Activated CD8-positive, alpha-beta memory T cell treated with anti-CD3 and anti-CD28 coated beads, Interleukin-2, amount 50 U/mL, for 24 hours (primary cell): ENCODE results near the gene ARF5.
"Not testable (repeated sequence)": the region's sequence is repeated elsewhere in the genome, so short reads cannot be mapped to it uniquely, and the experiment has no call there.

Source experiments
- DNase-seq: peaks from one replicate; pipeline ENCODE4 v3.0.0-alpha.2; 2020; ENCODE audit errors: extremely low read depth

ARF5 gene

DNA sequence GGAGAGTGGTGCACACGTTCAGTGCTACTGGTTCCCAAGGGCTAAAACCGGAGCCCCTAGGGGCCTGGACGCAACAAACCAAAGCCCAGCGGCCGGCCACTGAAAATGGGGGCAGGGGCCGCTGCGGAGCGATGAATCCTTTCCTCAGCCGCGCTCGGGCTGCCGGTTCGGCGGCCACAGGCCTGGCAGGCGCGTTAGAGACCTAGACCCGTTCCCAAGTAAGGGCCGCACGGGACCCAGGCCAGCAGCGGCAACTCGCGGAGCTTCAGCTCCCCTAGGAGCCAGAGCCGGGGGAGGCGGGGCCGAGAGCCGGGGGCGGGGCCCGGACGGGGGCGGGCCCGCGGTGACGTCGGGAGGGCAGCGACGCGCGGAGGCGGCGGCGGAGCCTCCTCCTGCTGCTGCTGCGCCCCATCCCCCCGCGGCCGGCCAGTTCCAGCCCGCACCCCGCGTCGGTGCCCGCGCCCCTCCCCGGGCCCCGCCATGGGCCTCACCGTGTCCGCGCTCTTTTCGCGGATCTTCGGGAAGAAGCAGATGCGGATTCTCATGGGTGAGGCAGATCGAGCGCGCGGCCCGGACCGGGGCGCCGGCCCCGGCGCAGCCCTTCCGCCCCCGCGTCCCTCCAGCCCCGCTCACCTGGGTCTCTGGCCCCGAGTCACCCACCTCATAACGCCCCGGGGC is at the start of gene ARF5:
TSS of gene ARF5 (plus strand) at position 393 of the 678 bp plus-strand sequence. CDS start at position 481, 88 bp downstream.
- peak; percentile 59 for DNase-seq

DNA sequence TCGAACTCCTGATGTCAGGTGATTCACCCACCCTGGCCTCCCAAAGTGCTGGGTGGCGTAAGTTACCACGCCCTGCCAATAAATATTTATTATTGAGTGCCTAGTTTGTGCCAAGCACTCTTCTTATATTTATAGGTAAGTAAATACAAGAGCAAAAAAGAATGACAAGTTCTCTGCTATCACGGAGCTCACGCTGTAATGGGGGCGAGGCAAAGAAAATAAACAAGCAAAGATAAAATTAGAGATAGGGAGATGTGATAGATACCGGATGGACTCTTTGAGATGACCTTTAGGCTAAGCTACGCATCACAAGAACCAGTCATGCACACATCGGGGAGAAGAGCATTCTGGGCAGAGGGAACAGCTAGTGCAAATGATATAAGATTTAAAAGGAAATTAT is 49.1 kb upstream of the ARF5 start:
- DNase-seq = no peak

DNA sequence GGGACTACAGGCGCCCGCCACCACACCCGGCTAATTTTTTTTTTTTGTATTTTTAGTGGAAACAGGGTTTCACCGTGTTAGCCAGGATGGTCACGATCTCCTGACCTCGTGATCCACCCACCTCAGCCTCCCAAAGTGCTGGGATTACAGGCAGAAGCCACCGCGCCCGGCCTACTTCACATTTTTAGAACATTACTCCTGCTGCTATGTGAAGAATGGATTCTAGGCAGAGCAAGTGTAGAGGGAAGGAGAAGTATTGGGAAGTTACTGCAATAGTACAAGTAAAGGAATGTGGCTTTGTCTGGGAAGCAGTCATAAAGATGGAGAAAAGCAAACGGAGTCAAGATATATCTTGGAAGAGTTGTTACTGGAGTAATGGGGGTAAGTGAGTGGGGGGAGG is 47.8 kb upstream of the ARF5 start:
- not testable (repeated sequence) for DNase-seq

DNA sequence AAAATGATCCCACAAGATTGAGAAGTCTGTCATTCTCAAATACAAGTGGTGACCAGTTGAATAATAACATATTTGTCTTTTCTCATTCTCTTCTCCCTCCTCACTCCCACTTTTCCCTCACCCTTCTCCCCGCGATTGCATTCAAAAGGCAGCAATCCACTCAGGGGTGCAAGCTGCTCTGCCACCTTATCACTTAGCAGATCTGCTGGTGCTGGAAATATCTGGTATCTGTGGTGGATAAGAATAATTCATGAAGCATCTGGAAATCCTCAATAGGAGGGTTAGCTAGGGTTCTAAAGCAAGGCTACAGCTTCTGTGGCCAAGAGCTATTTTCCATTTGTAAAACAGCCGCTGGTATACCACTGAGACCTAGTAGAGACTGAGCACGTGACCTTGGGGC is 46.7 kb upstream of the ARF5 start:
- no peak for DNase-seq

DNA sequence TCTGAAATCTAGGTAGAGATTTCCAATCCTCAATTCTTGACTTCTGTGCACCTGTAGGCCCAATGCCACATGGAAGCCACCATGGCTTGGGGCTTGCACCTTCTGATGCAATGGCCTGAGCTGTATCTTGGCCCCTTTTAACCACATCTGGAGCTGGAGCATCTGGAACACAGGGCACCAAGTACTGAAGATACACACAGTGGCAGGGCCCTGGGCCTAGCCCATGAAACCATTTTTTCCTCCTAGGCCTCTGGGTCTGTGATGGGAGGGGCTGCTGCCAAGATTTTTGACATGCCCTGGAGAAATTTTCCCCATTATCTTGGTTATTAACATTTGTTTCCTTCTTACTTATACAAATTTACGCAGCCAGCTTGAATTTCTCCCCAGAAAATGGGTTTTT is 41.9 kb upstream of the ARF5 start:
- no peak for DNase-seq

DNA sequence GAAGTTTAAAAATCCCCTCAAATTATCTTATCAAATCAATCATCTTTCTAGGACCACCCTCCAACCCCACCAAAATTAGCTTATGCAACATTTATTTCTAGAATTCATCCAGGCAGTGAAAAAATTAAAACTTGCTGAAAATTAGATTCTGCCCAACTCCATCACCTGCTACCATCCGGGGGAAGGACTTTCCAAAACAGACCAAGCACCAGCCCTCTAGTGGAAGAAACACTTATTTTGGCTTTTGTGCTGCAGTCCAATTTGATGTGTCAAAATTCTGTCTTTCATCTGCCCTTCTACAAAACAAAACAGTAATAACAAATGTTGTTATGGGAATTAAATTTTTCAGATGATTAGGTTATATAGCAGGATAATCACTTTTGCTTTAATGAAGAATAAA is 38.0 kb upstream of the ARF5 start:
- no peak for DNase-seq

DNA sequence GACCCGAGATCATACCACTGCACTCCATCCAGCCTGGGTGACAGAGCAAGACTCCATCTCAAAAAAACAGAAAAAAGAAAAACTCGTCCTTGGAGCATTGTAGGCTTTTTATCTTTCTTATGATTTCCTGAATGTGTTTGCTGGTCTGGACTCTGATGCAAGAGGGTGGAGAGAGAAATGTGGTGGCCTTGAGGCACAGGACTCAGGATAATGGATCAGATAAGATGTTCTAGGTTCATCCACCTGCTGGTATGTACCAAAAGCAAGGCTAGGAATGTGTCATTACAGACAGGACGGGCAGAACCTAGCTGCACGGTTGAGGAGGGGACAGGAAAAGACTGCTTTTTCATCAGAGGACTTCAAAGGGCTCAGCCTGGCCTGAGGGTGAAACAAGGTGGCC is 36.3 kb upstream of the ARF5 start:
- no peak for DNase-seq

DNA sequence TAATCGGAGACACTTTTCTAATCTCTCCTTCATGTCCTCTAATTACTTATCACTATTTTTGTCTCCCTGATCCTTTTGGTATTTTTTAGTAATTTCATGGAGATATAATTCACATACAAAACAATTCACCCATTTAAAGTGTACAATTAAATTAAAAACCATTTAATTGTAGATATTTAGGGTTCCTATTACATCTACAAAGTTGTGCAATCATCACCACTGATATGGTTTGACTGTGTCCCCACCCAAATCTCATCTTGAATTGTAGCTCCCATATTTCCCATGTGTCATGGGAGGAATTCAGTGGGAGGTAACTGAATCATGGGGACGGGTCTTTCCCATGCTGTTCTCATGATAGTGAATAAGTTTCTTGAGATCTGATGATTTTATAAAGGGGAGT is 31.8 kb upstream of the ARF5 start:
- no peak for DNase-seq

DNA sequence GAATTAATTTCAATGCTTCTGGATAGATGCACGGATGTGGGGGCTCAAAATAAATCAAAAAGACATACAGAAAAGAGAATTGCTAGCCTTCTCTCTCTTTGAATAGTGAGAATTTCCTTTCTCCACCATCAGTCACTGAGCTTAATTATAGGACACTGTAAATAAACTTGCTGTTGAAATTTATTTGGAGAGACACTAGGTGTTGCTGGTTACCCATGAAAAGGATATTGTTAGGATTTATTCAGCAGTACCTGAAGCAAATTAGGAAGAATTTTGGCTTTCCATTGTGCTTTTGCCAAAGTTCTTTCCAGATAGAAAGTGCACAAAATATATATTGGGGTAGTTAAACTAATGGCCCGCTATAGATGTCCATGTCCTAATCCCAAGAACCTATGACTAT is 30.4 kb upstream of the ARF5 start:
- DNase-seq = no peak

DNA sequence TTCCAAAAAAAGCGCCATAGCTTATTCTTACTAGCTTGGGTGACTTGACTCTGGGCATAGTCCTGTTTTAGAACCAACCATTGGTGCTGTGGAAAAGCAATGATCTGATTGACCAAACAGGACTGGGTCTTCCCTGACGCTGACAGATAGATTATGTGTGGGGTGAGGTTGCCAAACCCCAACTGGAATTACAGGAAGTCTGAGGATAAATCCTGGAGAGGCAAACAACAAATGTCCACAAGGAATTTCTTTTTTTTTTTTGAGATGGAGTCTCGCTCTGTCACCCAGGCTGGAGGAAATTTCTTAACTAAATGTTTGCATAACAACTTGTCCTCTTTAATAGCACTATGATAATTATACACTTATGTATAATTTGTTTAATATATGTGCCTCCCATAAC is 22.0 kb upstream of the ARF5 start:
- DNase-seq = no peak

DNA sequence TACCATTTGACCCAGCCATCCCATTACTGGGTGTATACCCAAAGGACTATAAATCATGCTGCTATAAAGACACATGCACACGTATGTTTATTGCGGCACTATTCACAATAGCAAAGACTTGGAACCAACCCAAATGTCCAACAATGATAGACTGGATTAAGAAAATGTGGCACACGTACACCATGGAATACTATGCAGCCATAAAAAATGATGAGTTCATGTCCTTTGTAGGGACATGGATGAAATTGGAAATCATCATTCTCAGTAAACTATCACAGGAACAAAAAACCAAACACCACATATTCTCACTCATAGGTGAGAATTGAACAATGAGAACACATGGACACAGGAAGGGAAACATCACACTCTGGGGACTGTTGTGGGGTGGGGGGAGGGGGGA is 20.2 kb upstream of the ARF5 start:
- not testable (repeated sequence) for DNase-seq

DNA sequence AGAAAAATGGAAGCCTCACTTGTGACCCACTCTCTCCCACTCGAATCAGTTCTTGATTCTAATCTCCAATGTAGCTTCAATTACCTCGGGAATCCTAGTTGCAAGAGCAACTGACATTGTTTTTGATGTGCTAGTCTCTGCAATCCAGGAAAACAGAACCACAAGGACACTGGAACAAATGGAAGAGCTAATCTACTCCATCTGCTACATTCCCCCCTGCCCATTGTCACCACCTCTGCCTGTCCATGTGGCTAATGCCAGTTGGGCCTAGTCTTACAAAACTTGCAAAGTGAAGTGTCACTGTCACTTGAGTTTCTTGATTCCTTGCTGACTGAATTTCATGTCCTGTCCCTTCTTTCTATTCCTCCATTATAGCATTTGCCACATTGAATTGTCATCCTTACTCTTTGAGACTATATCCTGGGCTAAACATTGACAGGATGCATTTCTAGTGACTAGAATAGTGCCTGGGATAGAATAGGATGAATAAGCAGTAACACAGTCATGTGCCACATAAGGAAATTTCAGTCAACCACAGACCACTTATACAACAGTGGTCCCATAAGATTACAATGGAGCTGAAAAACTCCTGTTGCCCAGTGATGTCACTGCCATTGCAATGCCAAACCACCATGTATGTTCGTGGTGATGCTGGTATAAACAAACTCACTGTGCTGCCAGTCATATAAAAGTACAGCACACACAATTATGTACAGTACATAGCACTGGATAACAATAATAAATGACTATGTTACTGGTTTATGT is 16.3 kb upstream of the ARF5 start:
- DNase-seq = no peak

DNA sequence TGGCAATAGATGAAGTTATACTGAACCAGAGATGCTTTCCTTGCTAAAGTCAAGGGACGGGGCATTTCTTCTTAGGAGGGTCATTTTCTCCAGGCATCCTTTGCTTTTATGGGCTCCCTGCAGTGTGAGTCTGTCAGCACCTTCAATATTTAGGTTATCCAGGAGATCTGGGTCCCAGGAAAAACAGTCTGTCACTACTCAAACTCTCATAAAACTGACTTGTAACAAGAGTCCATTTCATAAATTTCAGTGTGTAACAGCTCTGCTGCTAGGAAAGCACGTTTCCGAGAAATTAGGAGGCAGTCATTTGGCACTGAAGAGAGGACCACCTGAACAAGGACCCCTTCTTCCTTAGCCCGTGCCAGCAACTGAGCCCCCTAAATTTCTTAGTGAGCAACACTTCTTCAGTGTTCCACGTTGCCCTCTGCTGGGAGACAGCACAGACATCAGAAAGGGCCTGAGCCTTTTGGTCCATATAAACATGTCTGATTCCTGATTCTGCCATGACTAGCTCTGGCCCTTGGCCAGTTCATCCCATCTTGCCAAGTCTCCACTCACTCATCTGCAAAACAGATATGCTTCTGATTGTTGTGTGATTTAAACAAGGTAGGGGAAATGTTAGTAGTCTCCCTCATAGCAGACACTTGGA is 10.1 kb upstream of the ARF5 start:
- no peak for DNase-seq

DNA sequence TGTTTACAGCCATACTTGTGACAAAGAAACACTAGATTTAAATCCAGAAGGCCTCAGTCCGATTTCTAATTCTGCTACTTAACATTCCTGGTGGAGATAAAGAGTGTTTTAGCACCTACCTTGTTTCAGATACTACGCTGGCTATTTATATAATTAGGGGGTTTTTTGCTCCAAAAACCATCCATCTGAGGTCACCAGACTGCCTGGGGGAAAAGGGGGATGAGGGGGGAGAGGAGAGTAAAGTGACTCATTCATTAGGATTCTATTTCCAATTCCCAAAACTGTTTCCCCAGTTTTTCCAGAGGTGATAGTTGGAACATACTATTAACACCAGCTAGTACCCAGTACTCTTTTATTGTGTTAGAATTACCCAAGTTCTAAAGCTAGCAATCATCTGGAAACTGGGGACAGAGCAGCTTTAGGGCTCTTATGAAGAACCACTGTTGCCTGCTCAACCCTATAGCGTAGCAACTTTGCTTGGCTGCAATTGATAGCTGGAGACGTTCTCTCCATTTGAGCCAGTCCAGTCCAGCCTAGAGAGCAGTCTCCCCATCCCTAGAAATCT is 9.4 kb upstream of the ARF5 start:
- DNase-seq = no peak

DNA sequence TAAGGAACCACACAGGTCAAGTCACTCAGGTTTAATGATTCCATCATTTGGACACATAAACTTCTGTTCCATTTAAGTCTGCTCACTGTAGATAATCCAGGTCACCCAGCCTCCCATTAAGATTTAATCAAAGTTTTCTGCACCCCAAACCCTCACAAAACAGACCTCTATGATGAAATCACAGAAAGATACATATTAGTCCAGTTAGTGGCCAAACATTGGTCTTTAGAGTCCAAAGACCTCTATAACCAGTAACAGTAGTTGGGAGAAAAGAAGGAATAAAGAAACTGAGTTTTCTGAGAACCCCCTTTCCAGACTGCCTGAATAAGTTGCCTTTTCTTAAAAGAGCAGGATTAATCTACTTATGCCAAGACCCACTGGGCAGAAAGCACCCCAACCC is 7.6 kb upstream of the ARF5 start:
- no peak for DNase-seq

DNA sequence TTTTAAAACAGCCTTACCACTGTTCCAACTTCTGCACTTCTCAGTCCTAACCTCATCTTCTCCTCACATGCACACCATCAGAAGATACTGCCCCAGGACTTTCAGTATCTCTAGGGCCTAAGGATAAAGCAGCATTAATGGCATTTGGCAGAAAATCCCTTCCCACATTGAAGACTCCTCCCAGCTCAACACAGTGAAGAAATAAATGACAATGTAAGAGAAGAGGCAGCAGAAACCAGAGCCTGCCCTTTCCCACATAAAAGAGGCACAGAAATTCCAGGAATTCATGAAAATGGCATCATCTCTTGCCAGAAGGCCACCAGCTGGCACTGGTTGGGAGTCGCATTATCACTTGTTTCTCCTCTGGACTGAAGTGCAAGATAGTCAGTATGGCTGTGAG is 6.5 kb upstream of the ARF5 start:
- DNase-seq = no peak

DNA sequence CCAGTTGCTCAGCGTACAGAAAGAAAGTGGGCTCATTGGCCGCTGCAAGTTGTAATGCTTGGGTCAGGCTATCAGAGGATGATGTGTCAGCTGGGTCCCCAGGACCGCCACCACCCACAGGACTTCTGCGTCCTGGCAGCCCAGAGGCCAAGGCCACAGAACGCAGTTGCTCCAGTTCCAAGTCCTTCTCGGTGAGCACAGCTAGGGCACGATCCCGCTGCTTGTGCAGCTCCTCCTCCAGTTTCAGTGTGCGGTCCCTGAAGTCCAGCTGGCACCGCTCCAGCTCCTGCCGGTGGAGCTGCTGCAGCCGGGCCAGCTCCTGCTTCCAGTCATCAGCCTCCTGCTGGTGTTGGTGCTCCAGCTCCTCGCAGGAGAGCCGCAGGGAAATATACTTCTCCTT is 5.8 kb upstream of the ARF5 start:
- DNase-seq = no peak

DNA sequence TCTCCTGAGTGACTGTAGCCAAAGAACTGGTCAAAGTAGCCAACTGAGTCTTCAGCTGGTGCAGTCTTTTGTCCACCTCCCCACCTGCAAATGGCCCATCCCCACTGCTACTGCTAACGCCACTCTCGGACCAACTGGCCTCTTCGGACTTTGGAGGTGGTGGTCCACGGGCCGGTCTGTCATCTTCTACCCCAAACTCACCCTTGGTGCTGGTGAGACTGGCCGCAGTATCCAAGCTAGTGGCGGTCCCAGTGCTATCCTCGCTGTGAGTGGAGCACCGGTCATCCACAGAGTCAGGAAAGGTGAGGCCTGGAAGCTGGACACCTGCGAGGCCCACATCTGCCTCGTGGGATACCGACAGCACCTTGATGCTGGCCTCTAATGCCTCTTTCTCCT is 3.6 kb upstream of the ARF5 start:
- DNase-seq = no peak

DNA sequence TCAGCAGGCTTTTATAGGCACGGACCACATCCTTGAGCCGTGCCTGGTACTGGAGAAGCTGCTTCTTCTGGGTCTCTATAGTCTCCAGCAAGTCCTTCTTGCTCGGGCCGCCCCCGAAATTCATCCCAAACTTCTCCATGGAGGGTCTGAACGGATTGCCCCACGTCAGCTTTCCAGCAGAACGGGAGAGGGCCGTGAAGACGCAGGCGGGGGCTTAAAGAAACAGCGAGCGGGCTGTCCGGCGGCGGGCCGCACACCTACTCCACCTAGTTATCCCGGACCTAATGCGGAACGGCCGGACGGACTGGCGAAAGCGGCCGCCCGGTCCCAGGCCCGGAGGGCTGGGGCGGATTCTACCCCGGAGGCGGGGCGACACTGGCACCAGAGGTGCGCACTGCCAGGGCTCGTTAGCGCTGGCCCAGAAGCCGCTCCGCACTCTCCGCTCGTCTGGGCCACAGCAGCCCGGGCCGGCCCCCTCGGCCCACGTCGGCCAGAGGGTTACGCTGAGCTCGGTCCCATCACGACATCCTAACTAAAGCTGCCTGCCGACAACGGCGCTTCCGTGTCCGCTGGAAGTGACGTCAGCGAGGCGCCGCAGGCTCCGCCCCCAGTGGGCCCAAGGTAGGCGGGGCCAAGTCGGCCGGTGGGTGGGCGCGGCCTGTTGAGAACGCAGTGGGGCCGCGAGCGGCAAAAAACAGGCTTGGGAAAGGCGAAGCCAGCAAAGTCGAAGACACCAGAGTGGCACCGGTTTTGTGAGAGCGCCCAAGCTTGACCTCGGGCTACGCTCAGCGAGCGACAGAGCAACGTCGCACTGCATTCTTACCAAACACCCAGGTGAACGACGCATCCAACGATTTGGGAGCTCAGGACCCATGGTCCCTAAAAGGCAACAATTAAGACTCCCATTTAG is 2.9 kb upstream of the ARF5 start, which contains the start of gene GCC1:
TSS of gene GCC1 (minus strand) at position 553 of the 910 bp plus-strand sequence. CDS start at position 139, 414 bp downstream.
- peak; percentile 78 for DNase-seq

DNA sequence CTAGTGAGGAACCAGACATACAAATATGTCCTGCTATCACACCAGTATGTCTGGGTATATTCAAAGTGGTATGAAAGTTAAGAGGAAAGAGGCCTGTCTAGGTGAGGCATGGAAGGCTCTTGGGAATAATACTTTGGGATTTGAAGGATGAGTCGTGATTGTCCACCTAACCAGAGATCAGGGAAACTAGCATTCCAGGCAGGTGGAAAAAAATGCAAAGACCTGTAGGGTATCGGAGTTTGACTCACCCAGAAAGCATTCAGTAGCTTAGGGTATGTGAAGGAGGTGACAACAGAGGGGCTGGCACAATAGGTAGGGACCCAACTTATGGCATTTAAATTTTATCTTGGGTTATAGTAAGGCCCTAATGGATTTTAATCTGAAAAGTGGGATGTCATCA is 1.9 kb upstream of the ARF5 start:
- DNase-seq = no peak

DNA sequence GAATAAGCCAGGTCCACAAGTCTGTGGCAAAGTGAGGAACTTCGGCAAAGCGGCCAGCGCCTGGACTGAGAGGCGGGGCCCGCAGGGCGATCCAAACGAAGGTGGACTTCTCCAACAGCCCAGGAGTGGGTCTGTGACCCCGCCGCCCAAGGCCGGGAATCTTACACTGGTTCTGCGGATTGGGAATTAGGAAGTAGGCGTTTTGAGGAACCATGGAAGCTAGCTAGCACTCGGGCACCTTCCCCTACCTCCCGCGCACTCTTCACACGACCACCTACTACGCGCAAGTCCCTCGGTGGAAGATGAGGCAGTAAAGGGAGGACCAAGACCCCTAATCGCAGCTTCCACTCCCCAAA is 570 bp upstream of the ARF5 start:
- DNase-seq = no peak
